GM18519 (cell line): Measurements from ENCODE around the gene DPP9.

Experiments used
- ATAC-seq: cut with Tn5 transposase; IDR thresholded peaks from one replicate; pipeline ENCODE4 v1.9.1; 2021; ENCODE audit warnings: mild to moderate bottlenecking, moderate library complexity; ENCODE audit not compliant: unreplicated experiment, low FRiP score

DPP9 gene

DNA sequence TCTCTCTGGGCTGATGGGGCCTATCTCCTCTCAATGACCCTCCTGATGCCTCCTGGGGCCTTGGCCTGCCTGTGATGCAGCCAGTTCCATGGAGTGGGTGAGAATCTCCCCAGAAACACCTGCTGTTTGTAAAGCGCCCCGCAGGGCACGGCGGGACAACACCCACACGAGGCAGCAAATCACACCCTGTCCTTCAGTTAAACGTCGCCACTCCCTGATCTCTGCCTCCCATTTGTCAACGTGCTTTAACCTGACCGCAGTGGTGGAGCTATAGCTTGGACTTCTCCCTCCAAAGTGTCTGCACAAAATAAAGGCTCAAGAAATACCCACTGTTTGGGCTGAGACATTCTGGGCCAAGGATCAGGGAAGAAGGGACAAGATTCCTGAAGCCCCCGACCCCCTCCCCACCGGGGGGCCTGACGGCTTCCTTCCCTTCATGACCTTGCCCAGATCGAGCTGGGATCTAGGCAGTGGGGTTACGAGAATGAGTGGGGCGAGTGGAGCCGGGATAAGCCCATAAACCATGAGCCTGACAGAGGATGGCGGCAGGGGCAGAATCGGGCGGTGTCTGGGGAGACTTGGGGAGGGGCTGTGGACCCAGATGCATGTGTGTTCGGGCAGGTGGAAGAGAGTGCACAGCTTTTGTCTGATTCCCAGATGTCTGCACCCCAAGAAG lies 61.5 kb downstream of the DPP9 start:
- ATAC-seq = no peak

DNA sequence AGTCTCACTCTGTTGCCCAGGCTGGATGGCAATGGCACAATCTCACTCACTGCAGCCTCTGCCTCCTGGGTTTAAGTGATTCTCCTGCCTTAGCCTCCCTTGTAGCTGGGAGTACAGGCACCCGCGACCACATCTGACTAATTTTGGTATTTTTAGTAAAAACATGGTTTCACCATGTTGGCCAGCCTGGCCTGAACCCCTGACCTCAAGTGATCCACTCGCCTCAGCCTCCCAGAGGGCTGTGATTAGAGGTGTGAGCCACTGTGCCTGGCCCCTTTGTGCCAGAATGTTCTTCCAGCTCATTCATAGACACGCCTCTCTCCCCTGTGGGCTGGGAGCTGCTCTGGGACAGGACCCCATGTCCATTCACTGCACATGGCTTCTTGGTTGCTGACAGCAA lies 62.6 kb downstream of the DPP9 start:
- ATAC-seq = no peak

DNA sequence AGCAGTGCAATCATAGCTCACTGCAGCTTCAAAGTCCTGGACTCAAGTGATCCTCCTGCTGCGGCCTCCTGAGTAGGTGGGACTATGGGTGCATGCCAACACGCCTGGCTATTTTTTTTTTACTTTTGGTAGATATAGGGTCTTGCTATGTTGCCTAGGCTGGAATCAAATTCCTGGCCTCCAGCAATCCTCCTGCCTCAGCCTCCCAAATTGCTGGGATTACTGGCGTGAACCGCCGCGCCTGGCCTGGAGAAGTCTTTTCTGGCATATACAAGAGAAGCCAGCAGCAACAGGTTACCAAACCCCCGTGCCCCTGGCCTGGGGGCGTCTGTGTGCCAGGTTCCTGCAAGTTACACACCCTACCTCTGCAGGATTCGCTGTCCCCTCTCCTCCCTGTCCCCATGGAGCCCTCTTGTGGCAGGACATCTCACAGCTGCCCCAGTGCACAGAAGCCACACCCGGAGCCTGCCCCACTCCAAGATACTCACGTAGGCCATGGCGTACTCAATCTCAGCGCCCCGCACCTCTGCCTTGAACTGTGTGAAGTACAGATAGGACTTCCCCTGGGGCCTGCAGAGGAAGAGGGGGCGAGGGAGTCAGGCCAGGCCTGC lies 63.4 kb downstream of the DPP9 start:
- no peak for ATAC-seq

DNA sequence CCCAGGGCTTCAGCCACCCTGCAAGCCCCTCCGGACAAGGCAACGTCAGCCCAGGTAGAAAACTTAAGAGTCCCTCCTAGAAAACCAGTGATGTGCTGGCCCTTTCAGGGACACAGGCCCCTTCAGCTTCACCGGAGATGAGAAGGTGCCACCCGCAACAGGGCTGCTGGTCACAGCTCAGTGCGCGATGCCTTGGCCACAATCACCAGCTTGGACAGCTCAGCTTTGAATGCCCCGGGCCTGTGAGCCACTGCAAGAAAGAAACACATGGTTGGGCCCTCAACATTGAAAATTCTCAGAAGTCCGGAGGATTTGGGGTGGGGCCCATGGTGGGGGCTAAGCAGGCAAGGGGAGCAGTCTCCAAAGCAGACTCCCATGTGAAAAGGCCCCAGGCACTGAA lies 65.8 kb downstream of the DPP9 start:
- no peak for ATAC-seq

DNA sequence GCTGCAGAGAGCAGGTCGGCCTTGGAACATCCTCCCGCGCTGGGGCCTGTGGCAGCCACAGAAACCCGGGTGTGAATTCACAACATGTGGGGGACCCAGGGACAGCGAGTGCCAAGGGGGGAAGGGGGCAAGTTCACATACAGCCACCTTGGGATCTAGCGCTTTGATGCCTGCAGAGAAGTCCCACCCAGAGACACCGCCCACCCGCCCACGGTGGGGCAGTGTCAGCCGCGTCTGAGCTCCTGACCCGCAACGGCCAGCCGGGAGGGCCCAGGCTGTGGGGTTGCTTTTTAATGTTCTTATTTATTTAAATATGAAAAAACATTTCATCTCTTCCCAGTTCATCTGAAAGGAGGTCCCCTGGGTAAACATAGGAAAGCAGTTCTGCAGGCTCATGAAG lies 66.4 kb downstream of the DPP9 start:
- no peak for ATAC-seq

DNA sequence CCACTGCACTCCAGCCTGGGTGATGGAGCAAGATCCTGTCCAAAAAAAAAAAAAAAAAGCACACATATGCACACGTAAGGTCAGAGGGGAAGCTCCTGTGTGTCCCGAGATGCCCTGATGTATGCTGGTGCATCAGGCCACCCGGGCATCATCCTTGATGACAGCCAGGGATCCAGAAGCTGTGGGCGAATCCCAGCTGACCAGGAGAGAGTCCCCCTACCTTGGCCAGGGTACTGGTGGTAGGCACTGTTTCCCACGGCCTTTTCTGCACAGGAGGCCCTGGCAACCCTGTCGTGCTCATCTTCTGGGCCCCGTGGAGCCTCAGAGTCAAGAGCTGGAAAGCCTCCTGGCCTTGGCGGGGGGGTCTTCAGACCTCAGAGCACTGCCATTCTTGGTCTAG lies 67.5 kb downstream of the DPP9 start:
- no peak for ATAC-seq

DNA sequence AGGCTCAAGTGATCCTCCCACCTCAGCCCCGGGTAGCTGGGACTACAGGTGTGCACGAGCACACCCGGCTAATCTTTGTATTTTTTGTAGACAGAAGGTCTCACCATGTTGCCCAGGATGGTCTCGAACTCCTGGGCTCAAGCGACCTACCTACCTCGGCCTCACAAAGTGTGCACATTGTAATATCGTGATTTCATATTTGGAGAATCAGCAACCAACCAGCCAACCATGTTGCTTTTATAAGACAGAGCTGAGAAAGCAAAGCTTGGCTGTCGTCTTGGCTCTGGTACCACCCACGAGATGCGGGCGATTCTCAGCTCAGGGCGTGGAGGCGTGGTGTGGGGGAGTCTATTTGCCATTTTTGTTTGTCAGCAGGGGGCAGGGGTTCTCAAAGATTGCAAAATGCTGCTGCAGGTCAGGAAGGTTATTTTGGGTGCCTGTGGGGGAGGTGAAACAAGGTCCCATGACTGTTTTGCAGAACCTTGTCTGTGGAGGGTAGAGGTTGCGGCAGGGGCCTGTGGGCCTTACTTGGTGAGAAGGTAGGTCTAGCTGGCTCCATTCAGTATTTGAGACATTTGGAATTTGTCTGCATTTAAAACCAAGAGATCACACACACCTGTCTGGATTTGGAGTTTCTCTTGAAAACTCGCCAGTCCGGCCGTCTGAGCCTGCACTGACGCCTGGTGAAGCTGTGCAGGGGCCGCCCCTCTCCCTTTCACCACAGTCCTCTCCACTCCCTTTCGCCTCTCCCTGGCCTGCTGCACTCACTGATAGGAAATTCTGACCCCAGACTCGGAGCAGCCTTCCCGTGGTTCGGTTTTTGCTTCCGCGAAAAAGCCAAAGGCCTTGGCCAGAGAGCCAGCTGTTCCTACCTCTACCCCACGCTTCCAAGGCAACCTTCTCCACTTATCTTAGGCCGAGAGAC lies 68.9 kb downstream of the DPP9 start:
- ATAC-seq = no peak

DNA sequence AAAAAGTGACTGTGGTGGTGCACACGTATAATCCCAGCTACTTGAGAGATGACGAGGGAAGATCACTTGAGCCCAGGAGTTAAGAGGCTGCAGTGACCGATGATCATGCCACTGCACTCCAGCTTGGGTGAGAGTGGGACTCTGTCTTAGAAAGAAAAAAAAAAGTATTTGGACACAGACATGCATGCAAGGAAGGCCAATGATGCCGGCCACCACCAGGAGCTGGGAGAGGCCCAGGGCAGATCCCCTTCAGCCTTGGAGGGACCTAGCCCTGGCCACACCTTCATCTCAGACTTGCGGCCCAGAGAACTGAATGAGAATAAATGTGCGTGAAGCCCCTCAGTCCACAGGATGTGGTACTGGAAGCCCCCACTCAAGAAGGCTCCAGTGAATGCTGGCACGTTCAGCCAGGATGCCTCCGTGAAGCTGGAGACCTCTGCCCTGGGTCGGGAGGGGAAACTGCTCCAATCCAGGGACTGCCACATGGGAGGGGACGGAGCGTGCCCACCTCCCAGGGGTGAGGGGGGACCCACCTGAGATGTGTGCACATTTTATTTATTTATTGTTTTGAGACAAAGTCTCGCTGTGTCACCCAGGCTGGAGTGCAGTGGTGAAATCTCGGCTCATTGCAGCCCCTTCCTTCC lies 69.7 kb downstream of the DPP9 start:
- ATAC-seq = no peak

DNA sequence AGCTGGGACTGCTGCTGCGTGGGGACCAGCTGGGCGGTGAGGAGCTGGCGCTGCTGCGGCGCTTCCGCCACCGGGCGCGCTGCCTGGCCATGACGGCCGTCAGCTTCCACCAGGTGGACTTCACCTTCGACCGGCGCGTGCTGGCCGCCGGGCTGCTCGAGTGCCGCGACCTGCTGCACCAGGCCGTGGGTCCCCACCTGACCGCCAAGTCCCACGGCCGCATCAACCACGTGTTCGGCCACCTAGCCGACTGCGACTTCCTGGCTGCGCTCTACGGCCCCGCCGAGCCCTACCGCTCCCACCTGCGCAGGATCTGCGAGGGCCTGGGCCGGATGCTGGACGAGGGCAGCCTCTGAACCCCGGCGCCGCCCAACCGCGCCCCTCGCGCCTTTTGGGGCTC lies 71.6 kb downstream of the DPP9 start:
- ATAC-seq = no peak

DNA sequence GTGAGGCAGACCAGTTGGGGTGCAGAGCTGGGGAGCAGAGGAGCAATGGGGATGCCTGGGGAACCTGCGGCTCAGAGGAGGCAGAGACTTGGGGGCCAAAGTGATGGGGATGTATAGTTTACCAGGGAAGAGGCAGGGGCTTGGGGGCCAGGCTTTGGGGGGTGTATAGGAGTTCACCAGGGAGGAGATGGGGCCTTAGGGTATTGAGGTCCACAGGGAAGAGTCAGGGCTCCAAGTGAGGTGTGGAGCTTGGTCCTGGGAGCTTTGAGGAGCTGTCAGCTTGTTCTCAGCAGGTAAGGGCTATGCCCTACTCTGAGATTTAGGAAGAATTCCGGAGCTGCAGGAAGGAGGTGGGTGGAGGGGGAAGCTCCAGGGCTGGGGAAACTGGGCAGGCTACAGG lies 73.5 kb downstream of the DPP9 start:
- ATAC-seq = no peak

DNA sequence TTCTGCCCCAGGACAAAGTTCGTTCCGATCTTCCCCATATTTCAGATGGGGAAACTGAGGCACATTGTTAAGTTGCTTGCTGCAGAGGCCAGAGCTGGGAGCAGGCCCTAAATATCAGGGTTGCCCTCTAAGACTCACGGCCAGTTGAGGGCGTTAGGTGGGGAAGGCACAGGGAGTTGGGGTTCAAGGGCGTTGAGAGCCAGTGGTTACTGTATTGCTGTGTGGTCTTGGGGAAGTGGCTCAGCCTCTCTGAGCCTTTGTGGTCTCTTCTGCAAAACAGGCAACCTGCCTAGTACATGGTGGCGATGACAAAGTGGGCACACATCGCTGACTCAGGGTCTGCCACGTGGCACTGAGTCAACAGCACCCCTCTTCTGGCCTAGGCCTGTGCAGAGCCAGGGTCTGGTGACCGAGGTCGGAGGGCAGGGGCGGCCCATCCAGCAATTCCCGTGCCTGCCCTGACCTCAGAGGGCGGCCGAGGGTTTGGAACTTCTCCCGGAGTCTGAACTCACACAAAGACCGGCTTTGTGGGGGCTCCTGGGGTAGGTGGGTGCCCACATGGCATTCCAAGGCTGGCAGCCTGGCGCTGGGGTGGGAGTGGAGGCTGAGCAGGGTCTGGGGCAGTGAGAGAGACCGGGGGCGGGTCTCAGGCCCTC lies 74.1 kb downstream of the DPP9 start:
- no peak for ATAC-seq

DNA sequence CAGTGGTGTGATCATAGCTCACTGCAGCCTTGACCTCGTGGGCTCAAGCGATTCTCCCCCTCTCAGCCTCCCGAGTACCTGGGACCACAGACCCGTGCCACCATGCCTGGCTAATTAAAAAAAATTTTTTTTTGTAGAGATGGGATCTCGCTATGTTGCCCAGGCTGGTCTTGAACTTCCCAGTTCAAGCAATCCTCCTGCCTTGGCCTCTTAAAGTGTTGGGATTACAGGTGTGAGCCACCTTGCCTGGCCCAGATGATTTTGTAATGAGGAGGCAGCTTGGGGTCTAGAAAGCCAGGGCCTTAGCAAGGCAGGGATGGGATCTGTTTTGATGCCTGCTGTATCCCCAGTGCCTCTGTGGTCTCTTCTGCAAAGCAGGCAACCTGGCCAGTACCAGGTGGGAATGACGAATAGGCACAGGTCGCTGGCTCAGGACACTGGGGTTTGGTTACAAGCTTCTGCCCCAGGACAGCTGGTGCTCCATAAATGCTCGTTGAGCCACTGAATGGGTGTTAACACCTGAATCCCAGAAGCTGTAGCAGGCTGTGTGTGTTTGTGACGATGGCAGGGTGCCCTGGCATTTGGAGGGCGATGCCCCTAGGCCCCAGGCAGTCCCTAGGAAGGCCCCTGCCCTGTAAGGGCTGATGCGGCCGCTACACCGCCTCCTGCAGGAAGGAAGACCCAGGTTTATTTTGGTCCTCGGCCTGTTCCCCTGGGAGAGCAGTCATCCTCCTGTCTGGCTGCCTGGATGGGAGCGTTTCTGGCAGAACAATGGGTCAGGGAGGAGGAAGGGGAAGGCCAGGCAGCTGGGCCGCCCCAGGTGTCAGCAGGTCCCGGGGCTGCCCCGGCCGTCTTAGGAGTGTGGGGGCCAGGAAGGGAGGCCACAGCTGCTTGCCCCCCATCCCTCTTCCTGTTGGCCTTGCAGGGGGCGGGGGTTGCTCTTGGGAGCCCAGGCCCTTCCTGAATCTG lies 75.7 kb downstream of the DPP9 start:
- no peak for ATAC-seq

DNA sequence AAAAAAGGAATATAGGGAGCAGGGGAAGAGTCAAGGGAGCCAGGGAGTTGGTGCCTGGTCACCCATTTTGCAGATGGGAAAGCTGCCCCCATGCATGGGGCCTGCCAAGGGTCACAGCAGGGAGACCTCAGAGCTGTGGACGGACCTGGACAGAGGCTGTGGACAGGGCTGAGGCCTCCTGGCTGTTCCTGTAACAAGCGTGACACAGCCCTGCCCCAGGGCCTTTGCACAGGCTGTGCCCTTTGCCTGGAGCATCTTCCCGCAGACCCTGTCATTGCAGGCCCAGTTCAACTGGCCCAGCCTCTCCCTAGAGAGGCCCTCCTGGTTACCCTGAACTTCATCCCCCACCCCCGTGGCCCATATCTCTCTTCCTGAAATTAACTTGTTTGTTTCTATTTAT lies 77.9 kb downstream of the DPP9 start:
- ATAC-seq = no peak

DNA sequence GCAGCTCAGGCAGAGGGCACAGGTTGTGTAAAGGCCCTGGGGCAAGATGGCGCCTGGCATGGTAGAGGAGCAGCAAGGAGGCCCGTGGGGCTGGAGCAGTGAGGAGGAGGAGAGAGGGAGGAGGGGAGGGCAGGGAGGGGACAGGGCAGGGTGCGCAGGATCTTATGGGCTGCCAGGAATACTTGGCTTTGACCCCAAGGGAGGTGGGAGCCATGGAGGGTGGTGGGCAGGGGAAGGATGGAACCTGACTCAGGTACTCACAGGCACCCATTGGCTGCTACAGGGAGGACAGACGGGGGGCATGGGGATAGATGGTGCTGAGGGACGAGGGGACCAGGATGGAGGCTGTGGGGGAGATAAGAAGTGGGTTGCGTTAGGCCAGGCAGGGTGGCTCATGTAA lies 81.0 kb downstream of the DPP9 start:
- ATAC-seq = no peak

DNA sequence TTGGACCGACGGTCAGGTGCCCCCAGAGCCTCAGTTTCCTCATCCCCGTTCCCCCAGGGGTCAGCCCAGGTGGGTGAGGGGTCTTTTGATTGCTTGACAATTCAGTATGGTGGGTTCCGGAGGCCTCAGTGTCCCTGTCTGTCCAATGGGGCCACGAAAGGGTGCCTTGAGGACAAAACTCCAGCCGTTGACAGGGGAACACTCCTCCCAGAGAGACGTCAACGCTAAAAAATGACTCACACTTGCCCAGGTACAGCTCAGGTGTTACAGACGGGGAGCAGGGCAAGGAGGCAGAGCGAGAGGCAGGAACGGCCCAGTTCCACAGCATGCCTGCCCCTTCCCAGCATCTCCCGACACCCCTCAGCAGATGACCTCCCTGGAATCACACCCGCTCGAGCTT lies 82.5 kb downstream of the DPP9 start:
- no peak for ATAC-seq

DNA sequence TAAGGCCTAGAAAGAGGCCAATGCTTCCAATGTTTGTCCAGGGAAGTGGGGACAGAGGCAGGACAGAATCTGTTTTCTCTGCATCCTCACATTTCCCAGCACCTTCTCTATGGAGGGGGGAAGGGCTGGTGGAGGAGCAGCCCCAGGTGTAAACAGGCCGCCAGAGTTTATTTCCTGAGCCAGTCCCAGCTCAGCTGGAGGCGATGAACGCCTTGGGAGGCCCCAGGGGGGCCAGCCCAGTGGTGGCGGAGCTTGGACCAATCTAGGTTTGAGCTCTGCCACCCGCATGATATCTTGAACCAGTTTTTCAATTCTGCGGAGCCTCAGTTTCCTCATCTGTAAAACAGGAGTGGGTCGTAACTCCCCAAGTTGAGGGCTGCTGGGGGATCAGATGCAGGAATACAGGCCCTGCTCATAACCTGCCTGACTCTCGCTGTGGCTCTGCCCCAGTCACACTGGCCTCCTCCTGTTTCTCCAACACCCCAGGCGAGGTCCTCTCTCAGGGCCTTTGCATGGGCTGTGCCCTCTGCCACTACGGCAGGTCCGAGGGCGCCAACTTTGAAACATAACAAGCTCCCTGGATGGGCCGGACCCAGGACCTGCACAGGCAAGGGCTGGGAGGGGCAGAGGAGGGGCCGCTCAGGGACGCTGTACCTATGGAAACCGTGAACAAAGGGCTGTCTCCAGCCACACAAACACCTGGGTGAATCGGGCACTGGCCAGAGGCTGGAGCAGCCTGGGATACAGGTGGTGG lies 83.2 kb downstream of the DPP9 start:
- ATAC-seq = no peak

DNA sequence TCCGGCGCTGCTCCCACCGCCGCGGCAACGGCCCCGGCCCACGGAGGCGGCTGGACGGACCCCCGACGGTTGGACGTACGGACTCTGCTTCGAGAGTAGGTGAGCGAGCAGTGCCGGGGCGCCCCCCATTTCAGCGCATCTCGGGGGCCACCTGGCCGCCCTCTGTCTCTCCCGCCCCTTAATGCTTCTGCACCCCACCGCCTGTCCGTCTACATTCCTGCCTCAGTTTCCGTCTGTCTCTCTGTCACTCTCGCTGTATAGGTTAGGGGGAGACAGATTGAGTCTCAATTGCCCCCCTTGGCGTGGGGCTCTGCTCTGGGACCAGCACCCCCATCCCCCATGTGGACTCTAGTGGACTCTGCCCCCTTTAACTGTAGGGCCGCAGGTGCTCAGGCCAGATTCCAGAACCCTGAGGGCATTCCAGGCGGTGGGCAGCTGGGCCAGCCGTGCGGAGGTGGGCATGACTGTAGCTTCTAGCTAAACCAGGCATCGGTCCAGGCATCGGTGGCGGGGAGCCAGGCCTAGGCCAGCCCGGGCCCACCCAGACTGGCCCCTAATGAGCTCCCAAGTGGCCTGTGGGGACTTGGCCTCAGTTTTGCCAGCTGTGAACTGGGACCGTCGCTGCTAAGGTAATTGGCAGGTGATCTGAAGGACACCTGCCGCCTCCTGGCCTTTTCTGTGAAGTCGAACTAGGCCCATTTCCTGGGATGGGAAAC lies 84.0 kb downstream of the DPP9 start:
- no peak for ATAC-seq

DNA sequence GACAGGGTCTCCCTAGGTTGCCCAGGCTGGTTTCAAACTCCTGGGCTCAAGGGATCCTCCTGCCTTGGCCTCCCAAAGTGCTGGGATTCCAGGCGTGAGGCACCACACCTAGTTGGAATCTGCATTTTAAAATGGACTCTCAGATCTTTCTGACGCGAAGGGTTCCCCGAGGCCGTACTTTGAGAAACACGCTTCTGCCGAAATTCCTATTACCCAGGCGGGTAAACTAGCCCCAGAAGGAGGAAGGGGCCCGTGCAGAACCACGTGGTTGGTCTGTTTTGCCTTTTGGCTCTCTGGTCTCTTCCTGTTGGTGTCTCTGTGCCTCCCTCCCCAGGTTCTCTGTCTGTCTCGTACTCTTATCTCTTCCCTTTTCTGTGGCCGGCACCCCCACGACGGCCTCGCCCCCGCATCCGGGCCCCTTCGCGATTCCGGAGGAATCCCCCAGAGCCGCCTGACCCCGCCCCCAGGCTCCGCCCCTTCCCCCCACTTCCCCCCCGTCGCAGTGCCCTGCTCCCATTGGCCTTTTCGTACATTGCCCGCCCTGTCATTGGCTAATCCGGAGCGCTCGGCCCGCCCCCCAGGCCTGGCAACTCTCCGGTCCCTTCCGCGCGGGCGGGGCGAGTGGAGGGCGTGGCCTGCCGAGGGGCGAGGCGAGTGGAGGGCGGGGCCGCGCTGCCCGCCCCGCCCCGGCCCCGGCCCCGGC lies 84.7 kb downstream of the DPP9 start, which contains the start of gene TNFAIP8L1:
Gene TNFAIP8L1 (plus strand): TSS at position 689 of the 703 bp plus-strand sequence. CDS start 12,354 bp downstream, outside the sequence.
- ATAC-seq = no peak
